K562 (cell line): Measurements from ENCODE around the gene TNPO2. TPM values are rescaled to one million over a fixed set of nuclear protein-coding genes. Genes with fewer than 3 reads are reported as not detected.
A peak's percentile ranks its signal among the peaks of the same experiment; 100 is the strongest.

ENCODE experiments used
- BCLAF1 ChIP-seq, 2 experiments: fragments of 450-650 bp in 1 of 2; IDR thresholded peaks; 2 replicates each; pipeline ENCODE4 v1.6.1; 2011 to 2017; ENCODE audit warnings: low read depth in 2 of 2, antibody characterized with exemption in 1 of 2, borderline replicate concordance in 1 of 2, low read length in 1 of 2, mild to moderate bottlenecking in 1 of 2, mixed read lengths in 1 of 2; ENCODE audit not compliant: control insufficient read depth in 1 of 2
- CHD4 ChIP-seq: fragments of 200-600 bp; sonication (generic); IDR thresholded peaks from 3 replicates; pipeline ENCODE4 v1.6.1; 2012; ENCODE audit warnings: low read depth, mild to moderate bottlenecking, mixed read lengths, low read length, inconsistent platforms; ENCODE audit not compliant: insufficient read depth, insufficient replicate concordance, poor library complexity, severe bottlenecking
- CREB3 ChIP-seq: fragments of 450-650 bp; conservative IDR thresholded peaks from 2 replicates; pipeline ENCODE4 v1.6.1; 2016; ENCODE audit warnings: missing genetic modification characterization, low read depth, mild to moderate bottlenecking, missing compliant biosample characterization, moderate library complexity
- DIDO1 ChIP-seq: fragments of 450-650 bp; IDR thresholded peaks from 2 replicates; pipeline ENCODE4 v1.6.1; 2016; ENCODE audit warnings: low read depth, missing biosample characterization, missing genetic modification characterization
- DNMT1 ChIP-seq: fragments of 450-650 bp; IDR thresholded peaks from 2 replicates; pipeline ENCODE4 v1.6.1; 2016; ENCODE audit warnings: antibody characterized with exemption, mild to moderate bottlenecking
- GATAD2A ChIP-seq: fragments of 450-650 bp; IDR thresholded peaks from 2 replicates; pipeline ENCODE4 v1.6.1; 2017
- HNRNPLL ChIP-seq: fragments of 200-400 bp; formaldehyde crosslinking; IDR thresholded peaks from 2 replicates; pipeline ENCODE4 v1.6.1; 2017; ENCODE audit warnings: low read length, low read depth, mild to moderate bottlenecking; ENCODE audit not compliant: poor library complexity, severe bottlenecking
- ILK ChIP-seq: fragments of 450-650 bp; IDR thresholded peaks from 2 replicates; pipeline ENCODE4 v1.6.1; 2016; ENCODE audit warnings: missing genetic modification characterization, low read depth, mild to moderate bottlenecking, missing compliant biosample characterization, moderate library complexity, borderline replicate concordance
- NEUROD1 ChIP-seq: fragments of 150-350 bp; IDR thresholded peaks from 2 replicates; pipeline ENCODE4 v1.6.1; 2014; ENCODE audit warnings: borderline replicate concordance, low read length, low read depth; ENCODE audit not compliant: partially characterized antibody
- NFE2 ChIP-seq: IDR thresholded peaks from 2 replicates; pipeline ENCODE4 v1.6.1; 2014; ENCODE audit warnings: antibody characterized with exemption, low read depth
- RAD51 ChIP-seq: fragments of 450-650 bp; IDR thresholded peaks from 2 replicates; pipeline ENCODE4 v1.7.1; 2016; ENCODE audit warnings: low read depth, mild to moderate bottlenecking, borderline replicate concordance
- SP1 ChIP-seq: sonication (generic); formaldehyde crosslinking; IDR thresholded peaks from 2 replicates; pipeline ENCODE4 v1.8.1; 2022; ENCODE audit warnings: mild to moderate bottlenecking, missing genetic modification reagents
- TAF9B ChIP-seq: fragments of 450-650 bp; IDR thresholded peaks from 2 replicates; pipeline ENCODE4 v1.6.1; 2018; ENCODE audit warnings: mild to moderate bottlenecking; ENCODE audit not compliant: partially characterized antibody
- TBP ChIP-seq: optimal IDR thresholded peaks from 2 replicates; pipeline ENCODE3; 2011; ENCODE audit warnings: low read depth, low read length, improper control_type of control experiment
- TCF3 ChIP-seq: sonication (generic); formaldehyde crosslinking; IDR thresholded peaks from 2 replicates; pipeline ENCODE4 v1.4.0; 2020; ENCODE audit warnings: mild to moderate bottlenecking, missing genetic modification reagents
- TEAD4 ChIP-seq, 2 experiments: sonication (generic) in 1 of 2; formaldehyde crosslinking in 1 of 2; IDR thresholded peaks; 2 replicates each; pipeline versions ENCODE4 v1.6.1 to v1.8.0; 2012 to 2022; ENCODE audit warnings: borderline replicate concordance in 1 of 2, inconsistent platforms in 1 of 2, low read length in 1 of 2, mild to moderate bottlenecking in 1 of 2, missing genetic modification reagents in 1 of 2
- ZBTB8A ChIP-seq: fragments of 450-650 bp; IDR thresholded peaks from 2 replicates; pipeline ENCODE4 v1.6.1; 2018; ENCODE audit warnings: mild to moderate bottlenecking, moderate library complexity; ENCODE audit not compliant: partially characterized antibody
- ZKSCAN8 ChIP-seq: fragments of 200-800 bp; sonication (Bioruptor generic); IDR thresholded peaks from 2 replicates; pipeline ENCODE4 v1.6.1; 2016; ENCODE audit warnings: missing genetic modification characterization, missing compliant biosample characterization
- ZNF12 ChIP-seq: sonication (generic); formaldehyde crosslinking; IDR thresholded peaks from 2 replicates; pipeline ENCODE4 v1.4.0; 2020; ENCODE audit warnings: mild to moderate bottlenecking, missing genetic modification reagents
- ZNF217 ChIP-seq: sonication (generic); formaldehyde crosslinking; IDR thresholded peaks from 2 replicates; pipeline ENCODE4 v1.8.0; 2022; ENCODE audit warnings: mild to moderate bottlenecking, missing genetic modification reagents
- ZNF655 ChIP-seq: fragments of 250-450 bp; sonication (Bioruptor Pico); IDR thresholded peaks from 2 replicates; pipeline ENCODE4 v1.5.0; 2021
- polyA plus RNA-seq, 8 experiments: library from polyadenylated mRNA; depleted of rRNA in 4 of 8; stranded (reverse) in 5 of 8; unstranded in 3 of 8; fragments of >200 nt; fragmentation: Nextera tagmentation in 2 of 8; fragmentation: Illumina TruSeq in 1 of 8; extraction: Ambion mirVana in 2 of 8; extraction: Trizol in 1 of 8; gene quantifications; 2 replicates each; pipeline versions ENCODE4 v1.2.1 to v1.2.3, GENCODE V29; 2011 to 2014; ENCODE audit warnings: inconsistent platforms in 1 of 8, missing spikeins in 1 of 8
- total RNA-seq, 7 experiments: library from RNA; depleted of rRNA in 6 of 7; stranded (reverse); fragments of >200 nt in 6 of 7; fragmentation: Illumina TruSeq in 2 of 7; extraction: Trizol in 2 of 7; gene quantifications; 2 replicates each; pipeline versions ENCODE4 v1.2.1 to v1.2.3, GENCODE V29; 2011 to 2021; ENCODE audit warnings: low replicate concordance in 1 of 7

Gene TNPO2
- total and polyA plus RNA-seq, 9 of the 15 experiments (the other 6 are each of a cell fraction or from before 2014, with no cell fraction given) = 6.0 to 126 (median 53.8) TPM

- no peak for TF ChIP-seq CREB3 (tag)
- TF ChIP-seq NEUROD1 = no peak
- TF ChIP-seq ZBTB8A = no peak
- no peak for TF ChIP-seq ZKSCAN8 (CRISPR knock-in tag)
- peak; percentile 39; the same call in 1 of the 2 replicates for TF ChIP-seq DIDO1
- peak; percentile 88 for TF ChIP-seq TBP
- no peak for TF ChIP-seq GATAD2A
- peak; percentile 12 for TF ChIP-seq HNRNPLL
- no peak for TF ChIP-seq ZNF655 (CRISPR knock-in tag)
- peak; percentile 85; the same call in 1 of the 2 replicates for TF ChIP-seq ZNF12
- no peak for TF ChIP-seq BCLAF1 (IDR thresholded peaks at IDR 0.05; ENCODE audit: borderline replicate concordance in 1 of 2, control insufficient read depth in 1 of 2, low read depth in 2 of 2, low read length in 1 of 2)
- TF ChIP-seq TCF3 (CRISPR knock-in tag) = no peak; the same call in 1 of the 2 replicates
- TF ChIP-seq NFE2 = no peak
- TF ChIP-seq SP1 (CRISPR knock-in tag) = peak; percentile 77
- no peak for TF ChIP-seq TAF9B
- TF ChIP-seq DNMT1 = no peak
- TF ChIP-seq ILK (tag) = no peak
- TF ChIP-seq CHD4 = no peak
- no peak for TF ChIP-seq TEAD4 (IDR thresholded peaks at IDR 0.05; ENCODE audit: low read length)
- 0 out of 2 replicates have a peak, but pooled peaks have one; percentile 65 for TF ChIP-seq TEAD4 (CRISPR knock-in tag; IDR thresholded peaks at IDR 0.05; ENCODE audit: borderline replicate concordance)
- TF ChIP-seq RAD51 = peak; percentile 99
- TF ChIP-seq ZNF217 (CRISPR knock-in tag) = no peak
Measured at GRCh38 chr19:12681074-12681987, 42.4 kb downstream of the TNPO2 start, which contains the start of gene DHPS (continued).
